ENCODE results near the gene ICA1.

The ICA1 gene

GRCh38 chr7:8226501-8226900, 35.5 kb downstream of the ICA1 start:
- no peak for DNase-seq

DNA sequence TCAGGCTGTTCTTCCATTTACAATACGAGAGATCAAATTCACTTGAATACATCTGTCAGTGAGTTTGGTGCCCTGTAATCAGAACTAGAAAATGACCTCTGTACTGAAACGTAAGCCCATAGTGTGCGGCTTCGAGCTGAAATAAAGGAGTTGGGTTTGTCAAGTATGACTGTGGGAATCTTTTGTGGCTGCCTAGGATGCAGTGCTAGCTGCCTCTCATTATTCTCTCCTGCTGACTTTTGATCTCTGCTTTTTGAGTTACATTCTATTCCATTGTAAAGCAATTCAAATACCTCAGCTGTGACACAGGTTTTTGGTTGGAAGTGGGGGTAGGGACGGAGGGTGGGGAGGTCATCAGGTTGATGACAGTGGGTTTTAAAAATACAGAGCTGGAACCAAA, 40.4 kb downstream of the ICA1 start:
- DNase-seq = no peak

- DNase-seq = no peak
These were observed 40.9 kb downstream of the ICA1 start for GRCh38 chr7:8221101-8221495.

DNA sequence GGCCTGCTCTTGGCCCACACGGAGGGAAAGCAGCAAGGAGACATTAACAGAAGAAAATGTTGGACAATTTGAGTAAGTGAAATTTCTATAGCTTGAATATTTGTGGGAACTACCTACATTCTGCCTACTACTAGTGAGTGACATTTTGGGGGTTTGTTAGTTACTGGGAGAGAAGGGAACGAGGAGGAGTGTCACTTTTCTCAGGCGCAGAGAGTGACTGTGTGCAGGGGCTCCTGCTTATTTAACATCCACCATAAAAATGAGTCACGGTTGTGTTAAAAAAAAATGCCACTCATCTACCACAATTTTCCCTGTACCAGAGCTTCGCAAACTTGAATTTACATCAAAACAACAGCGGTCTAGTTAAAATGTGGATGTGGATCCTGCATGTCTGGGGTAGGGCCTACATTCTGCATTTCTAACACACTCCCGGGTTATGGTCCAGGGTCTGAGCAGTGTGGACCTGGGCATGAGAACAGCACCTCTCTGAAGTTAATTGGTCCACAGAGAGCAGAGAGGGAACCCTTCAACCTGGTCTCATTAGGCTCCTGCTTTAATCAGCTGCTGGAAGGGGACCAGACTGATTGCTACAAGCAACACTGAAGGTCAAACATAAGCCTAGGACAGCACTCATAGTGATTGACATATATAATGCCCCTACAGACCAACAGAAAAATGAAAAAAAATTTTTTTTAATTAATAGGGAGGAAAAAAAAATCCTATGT, 41.4 kb downstream of the ICA1 start:
- no peak for DNase-seq

DNA sequence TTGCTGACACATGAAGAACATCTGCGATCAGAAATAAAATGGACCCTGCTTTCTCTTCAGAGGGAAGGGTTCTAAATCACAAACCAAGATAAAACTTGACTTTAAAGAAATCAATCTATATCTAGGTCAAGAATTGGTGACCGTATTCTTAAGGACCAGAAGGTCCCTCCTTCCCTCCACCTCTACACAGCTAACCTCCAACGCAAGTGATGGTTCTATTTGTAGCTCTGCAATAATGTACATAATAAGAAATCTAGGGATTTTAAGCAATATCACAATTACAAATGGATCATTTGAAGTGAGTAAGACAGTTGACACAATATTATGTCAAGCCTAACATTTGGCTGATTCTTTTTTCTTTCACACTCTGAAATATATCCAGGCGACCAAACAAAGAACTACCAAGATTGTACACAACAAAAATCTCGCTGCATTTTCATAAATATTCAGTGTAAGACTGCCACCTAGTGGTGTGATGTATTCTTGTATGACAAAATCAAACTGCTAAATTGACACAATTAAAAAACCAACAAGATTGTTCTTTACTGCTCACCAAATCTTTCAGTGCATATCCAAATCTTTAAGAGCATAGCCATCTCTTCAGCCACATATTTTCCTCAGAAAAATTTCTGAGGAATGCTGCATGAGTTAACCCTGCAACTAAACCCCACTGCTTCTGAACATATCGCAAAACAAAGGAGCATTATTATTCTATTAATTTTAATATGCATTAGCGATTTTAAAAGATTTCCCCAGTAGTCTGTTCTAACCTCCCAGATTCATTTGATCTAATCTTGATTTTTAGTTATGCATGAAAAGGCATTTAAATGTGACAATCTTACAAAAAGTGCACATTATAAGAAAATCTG, 44.5 kb downstream of the ICA1 start:
- DNase-seq = no peak

DNA sequence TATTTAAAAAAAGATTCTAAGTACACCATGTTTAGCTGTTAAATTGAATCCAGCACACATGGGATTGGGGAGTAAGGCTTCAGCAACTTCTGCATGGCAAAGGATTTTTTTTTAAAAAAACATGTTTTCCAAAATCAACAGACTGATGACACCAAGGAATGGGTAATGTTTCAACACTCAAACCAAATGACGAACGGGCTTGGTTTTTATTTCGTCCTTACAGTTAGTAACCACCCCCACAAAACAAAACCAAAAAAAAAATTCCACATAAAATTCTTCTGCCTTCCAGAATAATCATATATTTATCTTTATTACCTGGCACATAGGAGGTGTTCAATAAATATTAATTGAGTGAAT, 45.7 kb downstream of the ICA1 start:
- no peak for DNase-seq

DNA sequence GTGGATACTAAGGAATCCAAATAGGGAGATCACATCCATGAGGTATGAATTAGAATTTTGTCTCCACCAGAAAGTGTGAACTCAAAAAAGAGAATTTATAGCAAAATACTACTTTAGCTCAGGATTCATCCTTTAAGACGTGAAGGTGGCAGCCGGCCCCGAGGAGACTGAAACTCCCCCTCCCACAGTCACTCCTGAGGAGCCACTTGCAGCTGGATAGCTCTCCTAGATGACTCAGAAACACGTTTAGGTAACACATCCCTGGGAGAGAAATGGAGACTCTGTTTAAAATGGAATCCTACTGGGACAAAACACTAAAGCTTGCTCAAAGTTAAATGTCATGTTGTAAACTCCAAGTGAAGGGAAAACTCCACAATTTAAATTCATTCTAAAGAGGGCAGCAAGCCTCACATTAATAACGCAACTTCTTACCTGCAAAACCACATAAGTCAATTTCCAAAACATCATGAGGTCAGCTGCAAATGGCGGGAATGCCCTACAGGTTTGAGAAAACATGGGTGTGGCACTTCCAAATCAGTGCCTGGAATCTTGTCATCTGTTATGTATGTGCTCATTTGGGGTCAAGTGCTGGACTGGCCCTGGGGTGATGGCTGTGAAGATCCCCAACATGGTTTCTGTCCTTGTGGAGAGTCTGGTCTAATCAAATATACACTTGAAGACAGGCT, 46.2 kb downstream of the ICA1 start:
- no peak for DNase-seq

DNA sequence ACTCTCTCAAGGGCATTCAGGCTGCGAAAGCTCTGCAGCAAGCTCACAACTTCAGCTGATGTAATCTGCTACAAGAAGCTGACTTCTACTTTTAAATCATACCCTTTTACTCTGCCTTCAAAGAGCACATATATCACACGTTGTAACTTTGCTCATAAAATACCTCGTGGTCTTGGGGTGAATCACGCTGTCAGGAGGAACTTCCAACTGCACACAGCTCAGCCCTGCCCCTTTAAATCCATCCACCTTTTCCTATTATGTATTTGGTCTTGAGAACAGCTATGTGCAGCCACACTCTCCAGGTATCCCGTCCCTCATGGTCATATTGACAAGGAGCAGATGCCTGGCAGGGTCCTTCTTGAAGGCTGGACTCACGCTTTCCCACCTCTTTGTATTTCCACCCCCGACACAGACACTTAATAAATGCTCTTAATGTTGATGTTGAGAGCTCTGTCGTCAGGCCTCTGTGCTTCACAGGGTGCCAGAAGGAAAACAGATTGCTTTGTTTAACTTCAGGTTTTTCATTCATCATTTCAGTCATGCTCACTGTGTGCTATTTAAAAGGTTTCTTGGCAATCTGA, 47.6 kb downstream of the ICA1 start:
- DNase-seq = no peak

GRCh38 chr7:8213381-8213780, 48.6 kb downstream of the ICA1 start:
- no peak for DNase-seq

DNA sequence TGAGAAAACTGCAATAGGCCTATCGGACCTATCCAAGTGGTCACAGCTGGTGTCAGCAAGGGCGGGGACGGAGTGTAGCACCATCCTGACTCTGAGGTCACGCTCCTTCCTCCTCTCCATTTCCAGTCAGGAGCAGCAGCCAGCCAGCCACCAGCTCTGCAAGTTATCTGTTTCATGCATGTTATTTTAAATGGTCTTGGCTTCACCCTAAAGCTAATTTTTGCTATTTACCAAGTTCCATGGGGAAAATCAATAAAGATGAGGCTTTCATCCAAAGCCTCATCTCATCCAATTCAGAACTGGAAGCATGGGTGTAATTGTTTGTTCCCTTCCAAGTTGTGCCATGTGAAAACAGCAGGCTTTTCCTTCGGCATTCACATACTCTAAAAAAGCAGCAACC, 49.3 kb downstream of the ICA1 start:
- DNase-seq = no peak

GRCh38 chr7:8211725-8212096, 50.3 kb downstream of the ICA1 start:
- DNase-seq = no peak

DNA sequence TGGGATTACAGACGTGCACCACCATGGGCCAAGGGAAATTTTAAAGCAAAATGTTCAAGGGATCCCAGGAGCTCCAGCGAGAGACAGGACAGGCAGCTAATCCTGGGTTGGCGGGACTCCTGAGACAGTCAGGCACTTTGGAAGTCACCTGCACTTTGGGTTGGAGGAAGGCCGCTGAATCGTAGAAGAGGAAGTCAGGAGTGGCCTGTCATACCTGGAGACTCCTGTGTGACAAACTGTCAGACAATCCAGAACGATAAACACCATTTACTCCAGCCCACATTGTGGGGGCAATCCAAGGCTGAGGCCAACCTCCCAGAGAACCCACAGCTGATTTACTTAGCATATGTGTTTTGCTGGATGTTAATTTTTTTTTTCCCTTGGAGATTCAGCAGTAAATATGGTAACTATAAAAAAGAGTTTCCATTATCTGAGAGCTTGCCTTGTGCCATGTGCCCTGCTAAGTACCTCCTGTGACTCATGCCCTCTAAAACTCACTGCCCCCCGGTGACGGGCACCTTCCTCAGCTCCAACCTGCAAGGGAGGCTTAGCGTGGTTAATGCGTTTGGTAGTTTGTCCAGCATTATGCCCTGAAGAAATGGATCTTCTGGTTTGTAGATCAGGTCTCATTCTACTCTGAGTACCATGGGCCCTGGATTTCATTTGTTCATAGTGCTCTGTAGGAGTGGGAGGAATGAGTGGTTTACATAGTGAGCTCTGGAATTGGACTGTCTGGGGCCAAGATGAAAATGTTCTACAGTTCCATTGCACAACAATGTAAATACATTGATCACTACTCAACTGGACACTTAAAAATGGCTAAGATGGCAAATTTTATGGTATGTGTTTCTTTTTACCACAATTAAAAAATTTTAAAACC, 50.9 kb downstream of the ICA1 start:
- DNase-seq = no peak

DNA sequence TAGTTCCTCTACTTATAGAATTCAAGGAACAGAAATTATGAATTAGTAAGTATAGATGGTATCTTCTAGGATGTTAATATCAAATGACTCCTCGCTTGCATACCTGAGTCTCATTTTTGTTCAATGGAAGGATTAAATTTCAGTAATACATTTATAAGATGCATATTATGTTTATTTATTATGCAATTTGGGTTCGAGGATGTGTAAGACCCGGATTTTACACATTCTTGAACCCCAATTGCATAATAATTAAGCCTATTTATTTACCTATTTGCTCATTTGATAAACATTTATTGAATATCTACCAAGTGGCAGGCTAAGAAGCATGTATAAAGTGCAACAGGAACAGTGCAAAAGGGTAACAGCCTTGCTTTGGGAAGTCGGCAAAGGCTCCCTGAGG, 52.6 kb downstream of the ICA1 start:
- DNase-seq = no peak

DNA sequence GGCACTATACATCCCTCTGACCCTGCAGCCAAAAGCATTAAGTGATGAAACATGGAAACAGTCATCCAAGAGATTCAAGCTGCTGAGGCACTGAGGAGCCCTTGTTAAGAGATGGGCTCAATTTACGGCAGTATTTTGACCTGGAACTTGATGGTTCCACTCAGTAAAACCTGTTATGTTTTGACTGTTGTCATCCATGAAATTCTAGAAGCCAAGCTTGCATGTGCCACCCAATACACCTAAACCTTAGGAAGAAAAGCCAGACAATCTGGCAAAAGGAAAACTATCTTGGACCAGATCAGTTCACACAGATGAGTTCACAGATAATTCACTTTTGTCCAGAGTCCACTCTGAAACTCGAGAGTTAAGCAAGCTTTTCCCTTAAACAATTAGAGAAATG, 53.2 kb downstream of the ICA1 start:
- no peak for DNase-seq

DNA sequence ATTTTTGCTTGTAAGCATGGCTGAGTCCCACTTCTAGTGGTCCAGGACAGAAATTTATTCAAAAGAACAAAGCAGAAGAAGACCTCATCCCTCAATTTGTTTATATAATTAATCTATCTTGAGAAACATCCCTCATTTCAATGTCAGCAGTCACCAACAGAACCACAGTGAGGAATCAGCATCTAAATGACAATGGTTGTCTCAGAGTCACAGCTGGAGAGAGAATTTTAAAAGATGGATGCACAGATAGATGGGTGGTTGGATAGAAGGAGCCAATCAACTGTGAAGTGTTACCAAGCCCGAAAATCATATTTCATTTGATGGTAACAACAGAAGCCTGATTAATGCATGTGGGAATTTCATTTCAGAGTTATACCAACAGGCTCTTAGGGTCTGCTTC, 55.0 kb downstream of the ICA1 start:
- DNase-seq = no peak

DNA sequence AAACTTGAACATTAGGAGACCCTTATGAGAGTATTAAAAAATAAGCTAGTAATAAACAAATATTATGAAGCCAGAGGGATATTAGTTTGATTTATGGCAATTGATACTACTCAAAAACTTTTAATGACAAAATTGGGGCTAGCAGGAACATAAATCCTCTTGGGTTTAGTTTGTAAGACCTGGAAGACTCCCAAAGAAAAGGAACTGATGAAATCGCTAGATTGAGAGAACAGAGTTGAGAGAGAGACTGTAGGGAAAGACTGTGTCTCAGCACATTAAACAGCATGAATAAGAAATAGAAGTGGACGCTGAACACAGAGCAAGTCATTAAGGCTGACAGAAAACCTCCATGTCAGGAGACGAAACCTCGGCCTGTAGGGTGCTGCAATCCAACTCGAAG, 56.4 kb downstream of the ICA1 start:
- no peak for DNase-seq

- no peak for DNase-seq
These were observed 57.0 kb downstream of the ICA1 start for GRCh38 chr7:8205031-8205387.

GRCh38 chr7:8204339-8205030, 57.5 kb downstream of the ICA1 start:
- no peak for DNase-seq

GRCh38 chr7:8201846-8202441, 60.0 kb downstream of the ICA1 start:
- no peak for DNase-seq

DNA sequence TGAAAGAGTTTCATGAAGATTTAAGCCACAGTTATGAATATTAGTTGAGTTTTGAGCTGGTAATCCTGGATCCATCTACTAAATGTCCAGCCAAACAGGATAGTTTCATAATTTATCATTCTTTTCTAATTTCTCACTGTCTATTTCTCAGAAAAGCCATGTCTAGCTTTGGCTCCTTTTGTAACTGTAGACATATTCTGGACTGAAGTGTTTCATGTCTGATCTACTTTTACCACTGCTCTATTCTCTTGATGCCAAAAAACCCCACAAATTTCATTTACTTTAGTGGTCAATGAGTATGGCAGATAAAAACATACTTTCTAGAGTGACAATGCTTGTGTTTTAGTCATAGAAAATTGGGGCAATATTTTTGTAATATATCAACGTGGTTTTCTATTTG, 61.2 kb downstream of the ICA1 start:
- DNase-seq = no peak

DNA sequence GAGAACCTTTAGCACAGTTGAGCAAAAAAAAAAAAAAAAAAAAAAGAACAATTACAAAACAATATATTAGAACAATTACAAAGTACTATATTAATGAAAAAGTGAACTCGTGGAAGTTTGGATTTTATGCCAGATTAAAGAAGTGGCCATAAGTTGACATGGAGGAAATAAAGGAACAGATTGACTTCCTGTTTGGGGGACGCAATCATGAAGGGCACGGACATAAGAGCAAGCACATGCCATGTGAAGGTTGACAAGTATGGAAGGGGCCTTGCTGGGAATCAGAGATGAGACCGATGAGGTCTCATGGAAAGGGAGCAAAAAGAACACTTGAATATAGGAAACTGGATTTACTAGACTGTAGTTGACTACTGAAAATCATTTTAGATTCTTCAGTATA, 61.7 kb downstream of the ICA1 start:
- DNase-seq = no peak
